Trophoblast cell (in vitro differentiated cells and primary cell): ENCODE results near the gene AMBP.

Source experiments
- DNase-seq, 2 donors: peaks; one replicate each; pipeline ENCODE4 v3.0.0-alpha.2; 2016
- H2AFZ ChIP-seq: 2 replicates; pipeline ENCODE4 v1.6.1; 2013; ENCODE audit warnings: low read length, moderate library complexity, mild to moderate bottlenecking; ENCODE audit not compliant: insufficient read depth, poor library complexity
- H2AK5ac ChIP-seq: 2 replicates; pipeline ENCODE4 v1.6.1; 2013; ENCODE audit warnings: mild to moderate bottlenecking, low read length
- H2BK120ac ChIP-seq: 2 replicates; pipeline ENCODE4 v1.6.1; 2013; ENCODE audit warnings: low read length, mild to moderate bottlenecking, moderate library complexity; ENCODE audit not compliant: insufficient read depth, poor library complexity
- H2BK12ac ChIP-seq: 2 replicates; pipeline ENCODE4 v1.6.1; 2013; ENCODE audit warnings: mild to moderate bottlenecking, low read length, moderate library complexity
- H2BK5ac ChIP-seq: 2 replicates; pipeline ENCODE4 v1.6.1; 2013; ENCODE audit warnings: low read length, low read depth, moderate library complexity, mild to moderate bottlenecking; ENCODE audit not compliant: poor library complexity
- H3K14ac ChIP-seq: 2 replicates; pipeline ENCODE4 v1.6.1; 2013; ENCODE audit warnings: mild to moderate bottlenecking, low read length
- H3K18ac ChIP-seq: 2 replicates; pipeline ENCODE4 v1.6.1; 2013; ENCODE audit warnings: mild to moderate bottlenecking, low read length
- H3K23ac ChIP-seq: 2 replicates; pipeline ENCODE4 v1.6.1; 2013; ENCODE audit warnings: low read length
- H3K27ac ChIP-seq: 2 replicates; pipeline ENCODE4 v1.5.1; 2013; ENCODE audit warnings: low read depth, mild to moderate bottlenecking, inconsistent platforms, low read length, moderate library complexity
- H3K27me3 ChIP-seq: 2 replicates; pipeline ENCODE4 v1.6.1; 2013; ENCODE audit warnings: inconsistent platforms, mild to moderate bottlenecking, low read length, moderate library complexity; ENCODE audit not compliant: insufficient read depth
- H3K36me3 ChIP-seq, 2 experiments: 1 replicate in 1 of 2; 2 replicates in 1 of 2; pipeline ENCODE4 v1.6.1; 2013; ENCODE audit warnings: low read length in 2 of 2, mild to moderate bottlenecking in 2 of 2, moderate library complexity in 1 of 2; ENCODE audit not compliant: insufficient read depth in 2 of 2, control insufficient read depth in 1 of 2
- H3K4ac ChIP-seq: 2 replicates; pipeline ENCODE4 v1.6.1; 2013; ENCODE audit warnings: low read depth, mild to moderate bottlenecking, low read length, moderate library complexity
- H3K4me1 ChIP-seq, 2 experiments: 1 replicate in 1 of 2; 2 replicates in 1 of 2; pipeline ENCODE4 v1.6.1; 2013; ENCODE audit warnings: low read length in 2 of 2, mild to moderate bottlenecking in 2 of 2, moderate library complexity in 1 of 2; ENCODE audit not compliant: insufficient read depth in 2 of 2, control insufficient read depth in 1 of 2
- H3K4me2 ChIP-seq: 2 replicates; pipeline ENCODE4 v1.6.1; 2013; ENCODE audit warnings: inconsistent platforms, mild to moderate bottlenecking, low read length, moderate library complexity
- H3K4me3 ChIP-seq: 2 replicates; pipeline ENCODE4 v1.5.1; 2013; ENCODE audit warnings: mild to moderate bottlenecking, low read depth, low read length, inconsistent platforms
- H3K79me1 ChIP-seq: one replicate; pipeline ENCODE4 v1.6.1; 2013; ENCODE audit warnings: low read length
- H3K79me2 ChIP-seq: 2 replicates; pipeline ENCODE4 v1.6.1; 2013; ENCODE audit warnings: low read length, mild to moderate bottlenecking; ENCODE audit not compliant: control insufficient read depth, insufficient read depth, poor library complexity
- H3K9ac ChIP-seq: 2 replicates; pipeline ENCODE4 v1.6.1; 2013; ENCODE audit warnings: mild to moderate bottlenecking, low read length
- H3K9me3 ChIP-seq: 2 replicates; pipeline ENCODE4 v1.6.1; 2013; ENCODE audit warnings: low read depth, mild to moderate bottlenecking, control low read depth, inconsistent platforms, low read length; ENCODE audit not compliant: insufficient read depth
- H4K12ac ChIP-seq: 2 replicates; pipeline ENCODE4 v1.6.1; 2013; ENCODE audit warnings: low read depth, mild to moderate bottlenecking, low read length, moderate library complexity
- H4K8ac ChIP-seq: 2 replicates; pipeline ENCODE4 v1.6.1; 2013; ENCODE audit warnings: low read depth, mild to moderate bottlenecking, low read length, moderate library complexity
- H4K91ac ChIP-seq: one replicate; pipeline ENCODE4 v1.6.1; 2013; ENCODE audit warnings: low read depth, mild to moderate bottlenecking, low read length, moderate library complexity
- WGBS: extraction: QIAGEN DNeasy Blood & Tissue Kit; methylation state at CpG from one replicate; pipeline ENCODE4 v1.1.7; 2013; ENCODE audit warnings: missing lambda C conversion rate; ENCODE audit not compliant: insufficient read length, insufficient coverage; ENCODE audit errors: extremely low coverage; 5-methylcytosine and 5-hydroxymethylcytosine counted together

Gene AMBP

GRCh38 chr9:114075602-114076001, 2.5 kb downstream of the AMBP start:
- Histone ChIP-seq H3K9ac (no peak overlapping the region), H3K27ac (no peak overlapping the region), H3K4me1 (no peaks in the 10 kb centered on the region), H2BK12ac (no peak overlapping the region), H2AFZ (no peak overlapping the region), H3K4me2 (no peak overlapping the region), H3K36me3 (no peaks in the 10 kb centered on the region), H3K4me3 (no peak overlapping the region), H3K79me1 (no peaks in the 10 kb centered on the region), H3K23ac (no peak overlapping the region), H2BK120ac (no peak overlapping the region), H4K8ac (no peak overlapping the region), H2BK5ac (no peak overlapping the region), H3K79me2 (no peaks in the 10 kb centered on the region), H4K12ac (no peak overlapping the region), H4K91ac (no peak overlapping the region), H3K4ac (no peak overlapping the region), H2AK5ac (no peak overlapping the region), H3K9me3 (peaks cover 5% of the 10 kb centered on the region), H3K14ac (no peak overlapping the region), H3K27me3 (no peaks in the 10 kb centered on the region), H3K18ac (no peak overlapping the region)
- DNase-seq: no peak
- no CpG with 5 or more reads among the region's 4 CpGs for WGBS

GRCh38 chr9:114072184-114073140, 5.6 kb downstream of the AMBP start:
- H4K91ac ChIP-seq: no peak overlapping the region
- no peak overlapping the region for H3K27ac ChIP-seq
- no peak overlapping the region for H2BK12ac ChIP-seq
- H3K9ac ChIP-seq: no peak overlapping the region
- no peaks in the 10 kb centered on the region for H3K27me3 ChIP-seq
- no peak overlapping the region for H2BK5ac ChIP-seq
- H3K4me2 ChIP-seq: no peak overlapping the region
- H2BK120ac ChIP-seq: no peak overlapping the region
- H3K4ac ChIP-seq: no peak overlapping the region
- no peak overlapping the region for H3K23ac ChIP-seq
- no peaks in the 10 kb centered on the region for H3K79me1 ChIP-seq
- no peaks in the 10 kb centered on the region for H3K36me3 ChIP-seq
- H3K79me2 ChIP-seq: no peaks in the 10 kb centered on the region
- no peak overlapping the region for H3K18ac ChIP-seq
- H3K4me3 ChIP-seq: no peak overlapping the region
- no peaks in the 10 kb centered on the region for H3K4me1 ChIP-seq
- no peak overlapping the region for H3K14ac ChIP-seq
- no peak overlapping the region for H4K12ac ChIP-seq
- H4K8ac ChIP-seq: no peak overlapping the region
- H2AK5ac ChIP-seq: no peak overlapping the region
- H3K9me3 ChIP-seq: peaks cover 5% of the 10 kb centered on the region
- no peak for DNase-seq
- H2AFZ ChIP-seq: no peak overlapping the region
- no CpG with 5 or more reads among the region's 14 CpGs for WGBS

GRCh38 chr9:114071197-114071795, 6.8 kb downstream of the AMBP start:
- no peak overlapping the region for H3K14ac ChIP-seq
- H4K12ac ChIP-seq: no peak overlapping the region
- H3K9ac ChIP-seq: no peak overlapping the region
- H4K8ac ChIP-seq: no peak overlapping the region
- H3K27me3 ChIP-seq: no peaks in the 10 kb centered on the region
- peaks cover 2% of the 10 kb centered on the region for H3K9me3 ChIP-seq
- H2BK120ac ChIP-seq: no peak overlapping the region
- no peaks in the 10 kb centered on the region for H3K4me1 ChIP-seq
- no peak overlapping the region for H2AFZ ChIP-seq
- H2BK5ac ChIP-seq: no peak overlapping the region
- no peaks in the 10 kb centered on the region for H3K36me3 ChIP-seq
- no peak for DNase-seq
- no peak overlapping the region for H2BK12ac ChIP-seq
- H2AK5ac ChIP-seq: no peak overlapping the region
- H3K18ac ChIP-seq: no peak overlapping the region
- no peaks in the 10 kb centered on the region for H3K79me1 ChIP-seq
- WGBS: no CpG with 5 or more reads among the region's 7 CpGs
- H4K91ac ChIP-seq: no peak overlapping the region
- no peak overlapping the region for H3K23ac ChIP-seq
- no peak overlapping the region for H3K4me3 ChIP-seq
- no peaks in the 10 kb centered on the region for H3K79me2 ChIP-seq
- no peak overlapping the region for H3K4ac ChIP-seq
- H3K4me2 ChIP-seq: no peak overlapping the region
- no peak overlapping the region for H3K27ac ChIP-seq

GRCh38 chr9:114070188-114071103, 7.7 kb downstream of the AMBP start:
- no peak overlapping the region for H2BK120ac ChIP-seq
- WGBS: no CpG with 5 or more reads among the region's 17 CpGs
- H3K4me2 ChIP-seq: no peak overlapping the region

More at GRCh38 chr9:114070188-114071103, 7.7 kb downstream of the AMBP start:
- Histone ChIP-seq H3K9ac (no peak overlapping the region), H3K9me3 (peaks cover 2% of the 10 kb centered on the region), H3K79me2 (no peaks in the 10 kb centered on the region), H3K79me1 (no peaks in the 10 kb centered on the region), H3K27me3 (no peaks in the 10 kb centered on the region), H3K4ac (no peak overlapping the region), H3K14ac (no peak overlapping the region), H3K36me3 (no peaks in the 10 kb centered on the region), H4K12ac (no peak overlapping the region), H2BK12ac (no peak overlapping the region), H2AFZ (no peak overlapping the region), H3K23ac (no peak overlapping the region), H2AK5ac (no peak overlapping the region), H3K4me3 (no peak overlapping the region), H3K4me1 (no peaks in the 10 kb centered on the region), H2BK5ac (no peak overlapping the region), H4K91ac (no peak overlapping the region), H3K27ac (no peak overlapping the region), H3K18ac (no peak overlapping the region), H4K8ac (no peak overlapping the region)
- DNase-seq: no peak
